Mammary epithelial cell (primary cell): Measurements from ENCODE around the gene TNXB.
"Not testable (repeated sequence)": the region's sequence is repeated elsewhere in the genome, so short reads cannot be mapped to it uniquely, and the experiment has no call there.

Experiments used
- EZH2 ChIP-seq: IDR thresholded peaks from 2 replicates; pipeline ENCODE4 v1.6.1; 2012; ENCODE audit warnings: low read length, inconsistent platforms, borderline replicate concordance
- TF ChIP-seq, protein P1 (sequence below), 2 donors: IDR thresholded peaks in 1 of 2; conservative IDR thresholded peaks in 1 of 2; 2 replicates each; pipeline ENCODE4 v1.5.1; 2011 to 2012; ENCODE audit warnings: inconsistent platforms in 2 of 2, low read length in 2 of 2, mild to moderate bottlenecking in 2 of 2, control low read depth in 1 of 2, low read depth in 1 of 2; ENCODE audit not compliant: insufficient read depth in 1 of 2; ENCODE audit errors: extremely low read depth in 1 of 2

GRCh38 chr6:32053314-32053713, 55.8 kb downstream of the TNXB start:
- TF ChIP-seq, protein P1, sequence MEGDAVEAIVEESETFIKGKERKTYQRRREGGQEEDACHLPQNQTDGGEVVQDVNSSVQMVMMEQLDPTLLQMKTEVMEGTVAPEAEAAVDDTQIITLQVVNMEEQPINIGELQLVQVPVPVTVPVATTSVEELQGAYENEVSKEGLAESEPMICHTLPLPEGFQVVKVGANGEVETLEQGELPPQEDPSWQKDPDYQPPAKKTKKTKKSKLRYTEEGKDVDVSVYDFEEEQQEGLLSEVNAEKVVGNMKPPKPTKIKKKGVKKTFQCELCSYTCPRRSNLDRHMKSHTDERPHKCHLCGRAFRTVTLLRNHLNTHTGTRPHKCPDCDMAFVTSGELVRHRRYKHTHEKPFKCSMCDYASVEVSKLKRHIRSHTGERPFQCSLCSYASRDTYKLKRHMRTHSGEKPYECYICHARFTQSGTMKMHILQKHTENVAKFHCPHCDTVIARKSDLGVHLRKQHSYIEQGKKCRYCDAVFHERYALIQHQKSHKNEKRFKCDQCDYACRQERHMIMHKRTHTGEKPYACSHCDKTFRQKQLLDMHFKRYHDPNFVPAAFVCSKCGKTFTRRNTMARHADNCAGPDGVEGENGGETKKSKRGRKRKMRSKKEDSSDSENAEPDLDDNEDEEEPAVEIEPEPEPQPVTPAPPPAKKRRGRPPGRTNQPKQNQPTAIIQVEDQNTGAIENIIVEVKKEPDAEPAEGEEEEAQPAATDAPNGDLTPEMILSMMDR (conservative IDR thresholded peaks at IDR 0.05 in 1 of 2, IDR thresholded peaks at IDR 0.05 in 1 of 2; ENCODE audit: extremely low read depth in 1 of 2, insufficient read depth in 1 of 2, low read depth in 1 of 2, low read length in 2 of 2) = not testable (repeated sequence)
- TF ChIP-seq EZH2 = not testable (repeated sequence)
